WTC11 (cell line): ENCODE measurements around the gene RASA1. TPM values are rescaled to one million over a fixed set of nuclear protein-coding genes. Genes with fewer than 3 reads are reported as not detected.

Source experiments
- ATAC-seq: fragments of 200-7000 bp; cut with Tn5 transposase; 2 replicates; pipeline ENCODE4 v1.10.0; 2021; ENCODE audit warnings: mild to moderate bottlenecking, moderate library complexity
- CTCF ChIA-PET: fragments of 300-600 bp; sonication (Branson Sonifier 250); formaldehyde crosslinking; loops from one replicate; lab custom pipeline; 2021; ENCODE audit warnings: antibody characterized with exemption; lab: Charles Lee
- POLR2A ChIA-PET: fragments of 350-600 bp; sonication (Branson Sonifier 250); formaldehyde crosslinking; loops from one replicate; lab custom pipeline; 2021; ENCODE audit warnings: antibody characterized with exemption; lab: Charles Lee
- DNase-seq: peaks from one replicate; pipeline ENCODE4 v3.0.0; 2021; ENCODE audit warnings: low spot score
- H3K27ac Mint-ChIP-seq: 2 replicates; pipeline ENCODE4 v1.8.0; 2021; ENCODE audit warnings: mixed read lengths
- H3K27me3 Mint-ChIP-seq: 2 replicates; pipeline ENCODE4 v1.8.0; 2021; ENCODE audit warnings: low read depth, mild to moderate bottlenecking, moderate library complexity, mixed read lengths
- H3K36me3 Mint-ChIP-seq: 2 replicates; pipeline ENCODE4 v1.8.0; 2021; ENCODE audit warnings: mixed read lengths
- H3K4me1 Mint-ChIP-seq: 2 replicates; pipeline ENCODE4 v1.8.0; 2022; ENCODE audit warnings: mixed read lengths
- H3K4me3 Mint-ChIP-seq: 2 replicates; pipeline ENCODE4 v1.8.0; 2021; ENCODE audit warnings: mild to moderate bottlenecking, moderate library complexity, mixed read lengths
- H3K9me3 Mint-ChIP-seq: 2 replicates; pipeline ENCODE4 v1.8.0; 2021; ENCODE audit warnings: mixed read lengths
- CREB1 ChIP-seq: sonication (generic); formaldehyde crosslinking; IDR thresholded peaks from 2 replicates; pipeline ENCODE4 v1.8.0; 2023; ENCODE audit warnings: mild to moderate bottlenecking, missing genetic modification reagents
- FOXP1 ChIP-seq: sonication (generic); formaldehyde crosslinking; IDR thresholded peaks from 2 replicates; pipeline ENCODE4 v1.8.0; 2022; ENCODE audit warnings: missing genetic modification reagents, mild to moderate bottlenecking, moderate library complexity, borderline replicate concordance
- HMGA2 ChIP-seq: fragments of 250-450 bp; sonication (Bioruptor Pico); IDR thresholded peaks from 2 replicates; pipeline ENCODE4 v1.4.0; 2021; ENCODE audit warnings: mild to moderate bottlenecking, moderate library complexity
- IRF2 ChIP-seq: sonication (generic); formaldehyde crosslinking; IDR thresholded peaks from 2 replicates; pipeline ENCODE4 v1.8.0; 2022; ENCODE audit warnings: low read depth, missing genetic modification reagents, borderline replicate concordance
- KAT7 ChIP-seq: sonication (generic); formaldehyde crosslinking; IDR thresholded peaks from 2 replicates; pipeline ENCODE4 v1.8.1; 2023; ENCODE audit warnings: missing genetic modification reagents, mild to moderate bottlenecking, borderline replicate concordance
- NFE2L1 ChIP-seq: sonication (generic); formaldehyde crosslinking; IDR thresholded peaks from 2 replicates; pipeline ENCODE4 v1.8.1; 2023; ENCODE audit warnings: missing genetic modification reagents
- NR1H2 ChIP-seq: sonication (generic); formaldehyde crosslinking; IDR thresholded peaks from 2 replicates; pipeline ENCODE4 v1.9.0; 2021; ENCODE audit warnings: mild to moderate bottlenecking, moderate library complexity, missing genetic modification reagents
- PRRX2 ChIP-seq: fragments of 250-450 bp; sonication (Bioruptor Pico); IDR thresholded peaks from 2 replicates; pipeline ENCODE4 v1.8.0; 2021; ENCODE audit warnings: mild to moderate bottlenecking
- TEAD1 ChIP-seq: sonication (generic); formaldehyde crosslinking; IDR thresholded peaks from 2 replicates; pipeline ENCODE4 v1.8.0; 2022; ENCODE audit warnings: mild to moderate bottlenecking, missing genetic modification reagents
- ZBTB21 ChIP-seq: sonication (generic); formaldehyde crosslinking; IDR thresholded peaks from 2 replicates; pipeline ENCODE4 v1.8.1; 2023; ENCODE audit warnings: mild to moderate bottlenecking, missing genetic modification reagents, borderline replicate concordance
- ZNF121 ChIP-seq: sonication (generic); formaldehyde crosslinking; IDR thresholded peaks from 2 replicates; pipeline ENCODE4 v1.8.0; 2023; ENCODE audit warnings: missing genetic modification reagents
- ZNF416 ChIP-seq: fragments of 250-450 bp; sonication (Bioruptor Pico); IDR thresholded peaks from 2 replicates; pipeline ENCODE4 v1.9.0; 2021; ENCODE audit warnings: mild to moderate bottlenecking, inconsistent platforms
- ZNF423 ChIP-seq: fragments of 250-450 bp; sonication (Bioruptor Pico); IDR thresholded peaks from 2 replicates; pipeline ENCODE4 v2.1.2; 2022; ENCODE audit warnings: mild to moderate bottlenecking, moderate library complexity
- total RNA-seq: library from RNA; stranded (reverse); gene quantifications from 3 replicates; pipeline ENCODE4 v1.2.3, GENCODE V29; 2021
- TF ChIP-seq, protein P1 (sequence below): sonication (generic); formaldehyde crosslinking; IDR thresholded peaks from 2 replicates; pipeline ENCODE4 v1.8.1; 2023; ENCODE audit warnings: mild to moderate bottlenecking, moderate library complexity, missing genetic modification reagents
- TF ChIP-seq, protein P2 (sequence below): sonication (generic); formaldehyde crosslinking; IDR thresholded peaks from 2 replicates; pipeline ENCODE4 v1.8.1; 2022; ENCODE audit warnings: missing genetic modification reagents, borderline replicate concordance
- TF ChIP-seq, protein P3 (sequence below): sonication (generic); formaldehyde crosslinking; IDR thresholded peaks from 2 replicates; pipeline ENCODE4 v1.8.1; 2023; ENCODE audit warnings: mild to moderate bottlenecking, missing genetic modification reagents, moderate library complexity
- TF ChIP-seq, protein P4 (sequence below): sonication (generic); formaldehyde crosslinking; IDR thresholded peaks from 2 replicates; pipeline ENCODE4 v1.8.0; 2022; ENCODE audit warnings: mild to moderate bottlenecking, missing genetic modification reagents
- TF ChIP-seq, protein P5 (sequence below): sonication (generic); formaldehyde crosslinking; IDR thresholded peaks from 2 replicates; pipeline ENCODE4 v1.8.1; 2023; ENCODE audit warnings: mild to moderate bottlenecking, missing genetic modification reagents
- TF ChIP-seq, protein P6 (sequence below): sonication (generic); formaldehyde crosslinking; IDR thresholded peaks from 2 replicates; pipeline ENCODE4 v1.8.1; 2023; ENCODE audit warnings: mild to moderate bottlenecking, missing genetic modification reagents, borderline replicate concordance
- TF ChIP-seq, protein P7 (sequence below): fragments of 200-600 bp; IDR thresholded peaks from 2 replicates; pipeline ENCODE4 v1.8.0; 2022; ENCODE audit warnings: antibody characterized with exemption
- TF ChIP-seq, protein P8 (sequence below): sonication (generic); formaldehyde crosslinking; IDR thresholded peaks from 2 replicates; pipeline ENCODE4 v1.8.0; 2023; ENCODE audit warnings: missing genetic modification reagents
- TF ChIP-seq, protein P9 (sequence below): fragments of 250-450 bp; sonication (Bioruptor Pico); IDR thresholded peaks from 2 replicates; pipeline ENCODE4 v1.8.0; 2021; ENCODE audit warnings: mild to moderate bottlenecking

The RASA1 gene
- total RNA-seq, 1 experiment from 2014 or later, result 31.0 TPM

DNA sequence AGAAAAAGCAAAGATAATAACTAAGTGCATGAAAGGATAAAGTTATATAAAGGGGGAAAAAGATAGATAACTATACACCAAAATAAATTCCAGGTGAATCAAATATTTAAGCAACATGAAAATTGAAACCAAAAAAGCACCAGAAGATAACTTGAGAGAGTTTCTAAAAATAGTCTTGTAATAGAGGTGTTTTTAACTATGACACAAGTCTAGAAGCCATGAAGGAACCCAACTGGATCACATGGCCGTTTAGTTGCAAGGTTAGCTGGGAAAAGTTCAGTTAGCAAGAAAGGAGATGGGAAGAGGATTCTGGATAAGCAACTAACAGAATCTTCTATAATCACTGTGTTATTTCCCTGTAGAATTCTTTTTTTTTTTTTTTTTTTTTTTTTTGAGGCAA is 9.2 kb upstream of the RASA1 start (continued):
- TF ChIP-seq, protein P1, sequence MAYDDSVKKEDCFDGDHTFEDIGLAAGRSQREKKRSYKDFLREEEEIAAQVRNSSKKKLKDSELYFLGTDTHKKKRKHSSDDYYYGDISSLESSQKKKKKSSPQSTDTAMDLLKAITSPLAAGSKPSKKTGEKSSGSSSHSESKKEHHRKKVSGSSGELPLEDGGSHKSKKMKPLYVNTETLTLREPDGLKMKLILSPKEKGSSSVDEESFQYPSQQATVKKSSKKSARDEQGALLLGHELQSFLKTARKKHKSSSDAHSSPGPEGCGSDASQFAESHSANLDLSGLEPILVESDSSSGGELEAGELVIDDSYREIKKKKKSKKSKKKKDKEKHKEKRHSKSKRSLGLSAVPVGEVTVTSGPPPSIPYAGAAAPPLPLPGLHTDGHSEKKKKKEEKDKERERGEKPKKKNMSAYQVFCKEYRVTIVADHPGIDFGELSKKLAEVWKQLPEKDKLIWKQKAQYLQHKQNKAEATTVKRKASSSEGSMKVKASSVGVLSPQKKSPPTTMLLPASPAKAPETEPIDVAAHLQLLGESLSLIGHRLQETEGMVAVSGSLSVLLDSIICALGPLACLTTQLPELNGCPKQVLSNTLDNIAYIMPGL, result no peak
- TF ChIP-seq TEAD1 (CRISPR knock-in tag) (no peak), KAT7 (CRISPR knock-in tag) (no peak), ZNF416 (no peak)
- TF ChIP-seq, protein P2, sequence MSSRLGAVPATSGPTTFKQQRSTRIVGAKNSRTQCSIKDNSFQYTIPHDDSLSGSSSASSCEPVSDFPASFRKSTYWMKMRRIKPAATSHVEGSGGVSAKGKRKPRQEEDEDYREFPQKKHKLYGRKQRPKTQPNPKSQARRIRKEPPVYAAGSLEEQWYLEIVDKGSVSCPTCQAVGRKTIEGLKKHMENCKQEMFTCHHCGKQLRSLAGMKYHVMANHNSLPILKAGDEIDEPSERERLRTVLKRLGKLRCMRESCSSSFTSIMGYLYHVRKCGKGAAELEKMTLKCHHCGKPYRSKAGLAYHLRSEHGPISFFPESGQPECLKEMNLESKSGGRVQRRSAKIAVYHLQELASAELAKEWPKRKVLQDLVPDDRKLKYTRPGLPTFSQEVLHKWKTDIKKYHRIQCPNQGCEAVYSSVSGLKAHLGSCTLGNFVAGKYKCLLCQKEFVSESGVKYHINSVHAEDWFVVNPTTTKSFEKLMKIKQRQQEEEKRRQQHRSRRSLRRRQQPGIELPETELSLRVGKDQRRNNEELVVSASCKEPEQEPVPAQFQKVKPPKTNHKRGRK (CRISPR knock-in tag), result no peak
- TF ChIP-seq, protein P3, sequence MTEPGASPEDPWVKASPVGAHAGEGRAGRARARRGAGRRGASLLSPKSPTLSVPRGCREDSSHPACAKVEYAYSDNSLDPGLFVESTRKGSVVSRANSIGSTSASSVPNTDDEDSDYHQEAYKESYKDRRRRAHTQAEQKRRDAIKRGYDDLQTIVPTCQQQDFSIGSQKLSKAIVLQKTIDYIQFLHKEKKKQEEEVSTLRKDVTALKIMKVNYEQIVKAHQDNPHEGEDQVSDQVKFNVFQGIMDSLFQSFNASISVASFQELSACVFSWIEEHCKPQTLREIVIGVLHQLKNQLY, result no peak
- TF ChIP-seq, all 79 proteins: peak for 0

DNA sequence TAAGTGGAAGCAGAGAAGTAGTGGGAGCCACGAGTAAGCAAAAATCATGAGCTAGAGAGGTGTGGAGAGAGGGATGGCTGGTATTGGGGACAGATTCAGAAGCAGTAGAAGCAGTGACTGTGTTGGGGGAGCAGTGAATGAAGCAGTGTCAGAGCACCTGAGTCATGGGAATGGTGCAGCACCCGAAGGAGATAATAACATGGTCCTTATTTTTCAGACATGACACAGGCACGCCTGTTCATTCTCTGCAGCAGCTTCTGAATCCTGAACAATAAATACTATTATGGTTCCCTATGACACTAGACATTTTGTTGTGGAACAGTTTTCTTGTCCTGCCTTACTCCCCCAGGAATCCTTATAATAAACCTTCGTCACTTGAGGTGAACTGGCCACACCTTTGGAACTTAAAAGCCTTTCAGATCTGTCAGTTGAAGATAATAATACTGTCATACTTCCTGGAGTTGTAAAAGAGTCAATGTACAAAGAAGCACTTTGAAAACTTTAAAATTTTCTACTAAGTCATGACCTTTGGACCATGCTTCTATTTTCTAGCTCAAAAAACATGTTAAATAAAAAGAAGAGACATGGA is 7.0 kb upstream of the RASA1 start:
- CTCF ChIA-PET, result no interaction called here
- Mint-ChIP-seq H3K4me1 (peaks cover 17% of the 10 kb centered on the region), H3K36me3 (no peaks in the 10 kb centered on the region), H3K27me3 (peaks cover 55% of the 10 kb centered on the region), H3K4me3 (no peak overlapping the region), H3K27ac (no peak overlapping the region), H3K9me3 (no peaks in the 10 kb centered on the region)
- POLR2A ChIA-PET, result no interaction called here
- DNase-seq, result no peak
- no peak for ATAC-seq
- TF ChIP-seq NR1H2 (CRISPR knock-in tag) (no peak), CREB1 (no peak), FOXP1 (CRISPR knock-in tag) (no peak), ZBTB21 (CRISPR knock-in tag) (no peak), IRF2 (CRISPR knock-in tag) (no peak), ZNF121 (CRISPR knock-in tag) (no peak), ZNF423 (no peak), HMGA2 (no peak), NFE2L1 (CRISPR knock-in tag) (no peak), PRRX2 (CRISPR knock-in tag) (no peak)
- TF ChIP-seq, protein P4, sequence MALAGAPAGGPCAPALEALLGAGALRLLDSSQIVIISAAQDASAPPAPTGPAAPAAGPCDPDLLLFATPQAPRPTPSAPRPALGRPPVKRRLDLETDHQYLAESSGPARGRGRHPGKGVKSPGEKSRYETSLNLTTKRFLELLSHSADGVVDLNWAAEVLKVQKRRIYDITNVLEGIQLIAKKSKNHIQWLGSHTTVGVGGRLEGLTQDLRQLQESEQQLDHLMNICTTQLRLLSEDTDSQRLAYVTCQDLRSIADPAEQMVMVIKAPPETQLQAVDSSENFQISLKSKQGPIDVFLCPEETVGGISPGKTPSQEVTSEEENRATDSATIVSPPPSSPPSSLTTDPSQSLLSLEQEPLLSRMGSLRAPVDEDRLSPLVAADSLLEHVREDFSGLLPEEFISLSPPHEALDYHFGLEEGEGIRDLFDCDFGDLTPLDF (CRISPR knock-in tag), result no peak
- TF ChIP-seq, protein P5, sequence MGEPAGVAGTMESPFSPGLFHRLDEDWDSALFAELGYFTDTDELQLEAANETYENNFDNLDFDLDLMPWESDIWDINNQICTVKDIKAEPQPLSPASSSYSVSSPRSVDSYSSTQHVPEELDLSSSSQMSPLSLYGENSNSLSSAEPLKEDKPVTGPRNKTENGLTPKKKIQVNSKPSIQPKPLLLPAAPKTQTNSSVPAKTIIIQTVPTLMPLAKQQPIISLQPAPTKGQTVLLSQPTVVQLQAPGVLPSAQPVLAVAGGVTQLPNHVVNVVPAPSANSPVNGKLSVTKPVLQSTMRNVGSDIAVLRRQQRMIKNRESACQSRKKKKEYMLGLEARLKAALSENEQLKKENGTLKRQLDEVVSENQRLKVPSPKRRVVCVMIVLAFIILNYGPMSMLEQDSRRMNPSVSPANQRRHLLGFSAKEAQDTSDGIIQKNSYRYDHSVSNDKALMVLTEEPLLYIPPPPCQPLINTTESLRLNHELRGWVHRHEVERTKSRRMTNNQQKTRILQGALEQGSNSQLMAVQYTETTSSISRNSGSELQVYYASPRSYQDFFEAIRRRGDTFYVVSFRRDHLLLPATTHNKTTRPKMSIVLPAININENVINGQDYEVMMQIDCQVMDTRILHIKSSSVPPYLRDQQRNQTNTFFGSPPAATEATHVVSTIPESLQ (CRISPR knock-in tag), result no peak
- TF ChIP-seq, protein P6, sequence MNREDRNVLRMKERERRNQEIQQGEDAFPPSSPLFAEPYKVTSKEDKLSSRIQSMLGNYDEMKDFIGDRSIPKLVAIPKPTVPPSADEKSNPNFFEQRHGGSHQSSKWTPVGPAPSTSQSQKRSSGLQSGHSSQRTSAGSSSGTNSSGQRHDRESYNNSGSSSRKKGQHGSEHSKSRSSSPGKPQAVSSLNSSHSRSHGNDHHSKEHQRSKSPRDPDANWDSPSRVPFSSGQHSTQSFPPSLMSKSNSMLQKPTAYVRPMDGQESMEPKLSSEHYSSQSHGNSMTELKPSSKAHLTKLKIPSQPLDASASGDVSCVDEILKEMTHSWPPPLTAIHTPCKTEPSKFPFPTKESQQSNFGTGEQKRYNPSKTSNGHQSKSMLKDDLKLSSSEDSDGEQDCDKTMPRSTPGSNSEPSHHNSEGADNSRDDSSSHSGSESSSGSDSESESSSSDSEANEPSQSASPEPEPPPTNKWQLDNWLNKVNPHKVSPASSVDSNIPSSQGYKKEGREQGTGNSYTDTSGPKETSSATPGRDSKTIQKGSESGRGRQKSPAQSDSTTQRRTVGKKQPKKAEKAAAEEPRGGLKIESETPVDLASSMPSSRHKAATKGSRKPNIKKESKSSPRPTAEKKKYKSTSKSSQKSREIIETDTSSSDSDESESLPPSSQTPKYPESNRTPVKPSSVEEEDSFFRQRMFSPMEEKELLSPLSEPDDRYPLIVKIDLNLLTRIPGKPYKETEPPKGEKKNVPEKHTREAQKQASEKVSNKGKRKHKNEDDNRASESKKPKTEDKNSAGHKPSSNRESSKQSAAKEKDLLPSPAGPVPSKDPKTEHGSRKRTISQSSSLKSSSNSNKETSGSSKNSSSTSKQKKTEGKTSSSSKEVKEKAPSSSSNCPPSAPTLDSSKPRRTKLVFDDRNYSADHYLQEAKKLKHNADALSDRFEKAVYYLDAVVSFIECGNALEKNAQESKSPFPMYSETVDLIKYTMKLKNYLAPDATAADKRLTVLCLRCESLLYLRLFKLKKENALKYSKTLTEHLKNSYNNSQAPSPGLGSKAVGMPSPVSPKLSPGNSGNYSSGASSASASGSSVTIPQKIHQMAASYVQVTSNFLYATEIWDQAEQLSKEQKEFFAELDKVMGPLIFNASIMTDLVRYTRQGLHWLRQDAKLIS (CRISPR knock-in tag), result no peak
- TF ChIP-seq, protein P7, sequence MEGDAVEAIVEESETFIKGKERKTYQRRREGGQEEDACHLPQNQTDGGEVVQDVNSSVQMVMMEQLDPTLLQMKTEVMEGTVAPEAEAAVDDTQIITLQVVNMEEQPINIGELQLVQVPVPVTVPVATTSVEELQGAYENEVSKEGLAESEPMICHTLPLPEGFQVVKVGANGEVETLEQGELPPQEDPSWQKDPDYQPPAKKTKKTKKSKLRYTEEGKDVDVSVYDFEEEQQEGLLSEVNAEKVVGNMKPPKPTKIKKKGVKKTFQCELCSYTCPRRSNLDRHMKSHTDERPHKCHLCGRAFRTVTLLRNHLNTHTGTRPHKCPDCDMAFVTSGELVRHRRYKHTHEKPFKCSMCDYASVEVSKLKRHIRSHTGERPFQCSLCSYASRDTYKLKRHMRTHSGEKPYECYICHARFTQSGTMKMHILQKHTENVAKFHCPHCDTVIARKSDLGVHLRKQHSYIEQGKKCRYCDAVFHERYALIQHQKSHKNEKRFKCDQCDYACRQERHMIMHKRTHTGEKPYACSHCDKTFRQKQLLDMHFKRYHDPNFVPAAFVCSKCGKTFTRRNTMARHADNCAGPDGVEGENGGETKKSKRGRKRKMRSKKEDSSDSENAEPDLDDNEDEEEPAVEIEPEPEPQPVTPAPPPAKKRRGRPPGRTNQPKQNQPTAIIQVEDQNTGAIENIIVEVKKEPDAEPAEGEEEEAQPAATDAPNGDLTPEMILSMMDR, result no peak
- TF ChIP-seq, protein P8, sequence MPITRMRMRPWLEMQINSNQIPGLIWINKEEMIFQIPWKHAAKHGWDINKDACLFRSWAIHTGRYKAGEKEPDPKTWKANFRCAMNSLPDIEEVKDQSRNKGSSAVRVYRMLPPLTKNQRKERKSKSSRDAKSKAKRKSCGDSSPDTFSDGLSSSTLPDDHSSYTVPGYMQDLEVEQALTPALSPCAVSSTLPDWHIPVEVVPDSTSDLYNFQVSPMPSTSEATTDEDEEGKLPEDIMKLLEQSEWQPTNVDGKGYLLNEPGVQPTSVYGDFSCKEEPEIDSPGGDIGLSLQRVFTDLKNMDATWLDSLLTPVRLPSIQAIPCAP (CRISPR knock-in tag), result no peak
- TF ChIP-seq, protein P9, sequence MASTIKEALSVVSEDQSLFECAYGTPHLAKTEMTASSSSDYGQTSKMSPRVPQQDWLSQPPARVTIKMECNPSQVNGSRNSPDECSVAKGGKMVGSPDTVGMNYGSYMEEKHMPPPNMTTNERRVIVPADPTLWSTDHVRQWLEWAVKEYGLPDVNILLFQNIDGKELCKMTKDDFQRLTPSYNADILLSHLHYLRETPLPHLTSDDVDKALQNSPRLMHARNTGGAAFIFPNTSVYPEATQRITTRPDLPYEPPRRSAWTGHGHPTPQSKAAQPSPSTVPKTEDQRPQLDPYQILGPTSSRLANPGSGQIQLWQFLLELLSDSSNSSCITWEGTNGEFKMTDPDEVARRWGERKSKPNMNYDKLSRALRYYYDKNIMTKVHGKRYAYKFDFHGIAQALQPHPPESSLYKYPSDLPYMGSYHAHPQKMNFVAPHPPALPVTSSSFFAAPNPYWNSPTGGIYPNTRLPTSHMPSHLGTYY (CRISPR knock-in tag), result no peak
